Upper lobe of right lung (tissue), 1 donor: ENCODE data around the gene DHX35. TPM values are rescaled to one million over a fixed set of nuclear protein-coding genes. Genes with fewer than 3 reads are reported as not detected.

Source experiments
- ATAC-seq: fragments of 200-7000 bp; cut with Tn5 transposase; one replicate; pipeline ENCODE4 v1.9.1; 2020; ENCODE audit warnings: mild to moderate bottlenecking, moderate library complexity
- DNase-seq: peaks from one replicate; pipeline ENCODE4 v3.0.0-alpha.2; 2020
- H3K27ac ChIP-seq: fragments of 200-600 bp; one replicate; pipeline ENCODE4 v1.8.0; 2022
- H3K27me3 ChIP-seq: fragments of 200-600 bp; one replicate; pipeline ENCODE4 v1.8.0; 2022; ENCODE audit warnings: mild to moderate bottlenecking
- H3K36me3 ChIP-seq: fragments of 200-600 bp; one replicate; pipeline ENCODE4 v1.8.0; 2022
- H3K4me1 ChIP-seq: fragments of 200-600 bp; one replicate; pipeline ENCODE4 v1.8.0; 2022
- H3K4me3 ChIP-seq: fragments of 200-600 bp; one replicate; pipeline ENCODE4 v1.8.0; 2022; ENCODE audit warnings: mild to moderate bottlenecking
- H3K9me3 ChIP-seq: fragments of 200-600 bp; one replicate; pipeline ENCODE4 v1.8.0; 2022
- intact Hi-C: fragments of 100-400 bp; cut with DNase I; formaldehyde crosslinking; loops from one replicate; pipeline ENCODE4 v1.11.0; 2022
- total RNA-seq: library from RNA; stranded (reverse); fragmentation: NEBNext Ultra II Directional; extraction: Animal tissue kit (Norgen Biotek cat#: 25700); gene quantifications from one replicate; pipeline ENCODE4 v1.2.1, GENCODE V29; 2021
- TF ChIP-seq, protein P1 (sequence below): fragments of 200-600 bp; IDR thresholded peaks from one replicate; pipeline ENCODE4 v1.8.0; 2022; ENCODE audit warnings: antibody characterized with exemption
- donor health status: DM: no; HTN: yes; CAD: no; lungs with severe emphysema.

DHX35 gene
- total RNA-seq, 1 donor from 2014 or later: 11.1 TPM

DNA sequence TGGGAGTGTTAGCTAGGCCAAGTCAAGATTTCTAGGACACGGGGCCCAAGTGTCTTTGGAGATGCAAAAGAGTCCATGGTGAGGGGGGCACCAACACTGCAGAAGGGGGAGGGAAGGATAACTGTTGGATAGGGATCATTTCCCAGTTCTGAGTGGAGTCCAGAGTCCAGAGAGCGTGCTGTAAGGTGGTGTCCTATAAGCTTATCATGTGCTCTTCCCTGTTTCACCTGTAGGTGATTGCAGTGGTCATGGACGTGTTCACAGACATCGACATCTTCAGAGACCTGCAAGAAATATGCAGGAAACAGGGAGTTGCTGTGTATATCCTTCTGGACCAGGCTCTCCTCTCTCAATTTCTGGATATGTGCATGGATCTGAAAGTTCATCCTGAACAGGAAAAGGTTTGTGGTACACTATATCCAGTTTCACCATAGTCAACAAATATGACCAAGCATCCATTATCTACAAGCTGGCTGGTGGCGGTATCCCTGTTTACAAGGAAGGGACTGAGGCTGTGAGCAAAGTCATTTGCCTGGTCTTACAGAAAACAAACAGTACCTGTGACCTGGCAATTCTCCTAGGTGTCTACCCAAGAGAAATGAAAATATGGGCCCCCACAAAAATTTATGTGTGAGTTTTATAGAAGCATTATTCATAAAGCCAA lies 20.3 kb upstream of the DHX35 start:
- Histone ChIP-seq H3K4me1 (no peaks in the 10 kb centered on the region), H3K27ac (no peak overlapping the region), H3K9me3 (no peaks in the 10 kb centered on the region), H3K4me3 (no peak overlapping the region), H3K36me3 (no peaks in the 10 kb centered on the region), H3K27me3 (no peaks in the 10 kb centered on the region)
- intact Hi-C loops: no loop called here
- ATAC-seq: no peak
- no peak for DNase-seq
- TF ChIP-seq, protein P1, sequence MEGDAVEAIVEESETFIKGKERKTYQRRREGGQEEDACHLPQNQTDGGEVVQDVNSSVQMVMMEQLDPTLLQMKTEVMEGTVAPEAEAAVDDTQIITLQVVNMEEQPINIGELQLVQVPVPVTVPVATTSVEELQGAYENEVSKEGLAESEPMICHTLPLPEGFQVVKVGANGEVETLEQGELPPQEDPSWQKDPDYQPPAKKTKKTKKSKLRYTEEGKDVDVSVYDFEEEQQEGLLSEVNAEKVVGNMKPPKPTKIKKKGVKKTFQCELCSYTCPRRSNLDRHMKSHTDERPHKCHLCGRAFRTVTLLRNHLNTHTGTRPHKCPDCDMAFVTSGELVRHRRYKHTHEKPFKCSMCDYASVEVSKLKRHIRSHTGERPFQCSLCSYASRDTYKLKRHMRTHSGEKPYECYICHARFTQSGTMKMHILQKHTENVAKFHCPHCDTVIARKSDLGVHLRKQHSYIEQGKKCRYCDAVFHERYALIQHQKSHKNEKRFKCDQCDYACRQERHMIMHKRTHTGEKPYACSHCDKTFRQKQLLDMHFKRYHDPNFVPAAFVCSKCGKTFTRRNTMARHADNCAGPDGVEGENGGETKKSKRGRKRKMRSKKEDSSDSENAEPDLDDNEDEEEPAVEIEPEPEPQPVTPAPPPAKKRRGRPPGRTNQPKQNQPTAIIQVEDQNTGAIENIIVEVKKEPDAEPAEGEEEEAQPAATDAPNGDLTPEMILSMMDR: no peak

DNA sequence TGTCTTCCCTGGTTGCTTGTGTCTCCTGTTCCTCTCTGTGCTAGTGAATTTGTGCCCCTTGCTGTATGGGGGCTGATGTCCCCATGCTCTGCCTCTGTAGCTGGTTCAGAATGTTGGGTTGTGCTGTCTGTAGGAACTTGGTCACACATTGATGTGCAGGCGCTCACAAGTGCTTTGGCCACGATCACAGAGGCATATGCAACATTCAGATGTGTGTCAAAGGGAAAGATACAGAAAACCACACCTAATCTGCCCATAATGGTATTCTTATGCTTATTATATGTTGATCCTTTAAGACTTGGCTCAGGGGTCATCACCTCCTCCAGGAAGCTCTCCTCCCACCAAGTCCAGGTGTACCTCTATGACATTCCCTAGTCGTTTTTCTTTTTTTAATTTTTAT lies 17.1 kb upstream of the DHX35 start:
- no peak overlapping the region for H3K27ac ChIP-seq
- ATAC-seq (no peak), DNase-seq (no peak)
- no peaks in the 10 kb centered on the region for H3K27me3 ChIP-seq
- no peak overlapping the region for H3K4me3 ChIP-seq
- H3K9me3 ChIP-seq: no peaks in the 10 kb centered on the region
- H3K4me1 ChIP-seq: no peaks in the 10 kb centered on the region
- TF ChIP-seq, protein P1: no peak
- intact Hi-C loops: no loop called here
- no peaks in the 10 kb centered on the region for H3K36me3 ChIP-seq

DNA sequence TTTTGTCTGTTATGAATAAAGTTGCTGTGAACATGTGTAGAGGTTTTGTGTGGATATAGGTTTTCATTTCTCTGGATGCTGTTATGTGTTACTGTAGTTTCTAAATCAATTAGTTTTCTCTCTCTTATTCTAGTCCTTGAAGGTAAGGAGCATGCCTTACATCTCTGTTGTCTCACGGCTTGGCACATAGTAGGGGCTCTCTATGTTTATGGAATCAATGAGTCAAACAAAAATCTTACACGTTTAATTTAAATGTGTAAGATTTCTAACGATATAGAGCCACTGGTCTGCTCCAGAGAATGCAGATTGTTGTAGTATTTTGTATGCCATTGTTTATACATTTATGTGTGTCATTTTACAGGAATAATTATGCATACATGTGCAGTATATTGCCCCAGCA lies 15.3 kb upstream of the DHX35 start:
- Histone ChIP-seq H3K4me3 (no peak overlapping the region), H3K4me1 (no peaks in the 10 kb centered on the region), H3K27me3 (no peaks in the 10 kb centered on the region), H3K36me3 (no peaks in the 10 kb centered on the region), H3K9me3 (no peaks in the 10 kb centered on the region), H3K27ac (no peak overlapping the region)
- TF ChIP-seq, protein P1: no peak
- DNase-seq: no peak
- intact Hi-C loops: no loop called here
- no peak for ATAC-seq

DNA sequence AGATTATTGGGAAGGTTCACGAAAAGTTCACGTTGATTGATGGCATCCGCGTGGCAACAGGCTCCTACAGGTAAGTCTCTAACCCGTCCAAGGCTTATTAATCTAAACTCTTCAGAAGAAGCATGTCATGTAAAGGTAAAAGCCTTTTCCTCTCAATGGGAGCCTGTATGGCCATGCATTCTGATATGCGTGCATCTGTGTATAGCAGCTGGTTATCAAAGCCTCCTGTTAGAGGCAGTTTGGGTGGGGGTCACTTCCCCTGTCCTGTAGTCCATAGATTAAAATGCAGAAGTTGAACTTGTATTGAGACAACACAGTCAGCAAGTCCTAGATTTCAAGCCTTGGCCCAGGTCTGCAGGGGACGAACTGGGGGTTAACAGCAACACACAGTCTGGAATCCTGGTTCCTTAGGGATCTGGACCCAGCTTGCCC lies 14.2 kb upstream of the DHX35 start:
- no peaks in the 10 kb centered on the region for H3K36me3 ChIP-seq
- intact Hi-C loops: no loop called here
- TF ChIP-seq, protein P1: no peak
- H3K9me3 ChIP-seq: no peaks in the 10 kb centered on the region
- H3K4me1 ChIP-seq: no peaks in the 10 kb centered on the region
- H3K4me3 ChIP-seq: no peak overlapping the region
- H3K27me3 ChIP-seq: no peaks in the 10 kb centered on the region
- no peak for DNase-seq
- no peak overlapping the region for H3K27ac ChIP-seq
- no peak for ATAC-seq

DNA sequence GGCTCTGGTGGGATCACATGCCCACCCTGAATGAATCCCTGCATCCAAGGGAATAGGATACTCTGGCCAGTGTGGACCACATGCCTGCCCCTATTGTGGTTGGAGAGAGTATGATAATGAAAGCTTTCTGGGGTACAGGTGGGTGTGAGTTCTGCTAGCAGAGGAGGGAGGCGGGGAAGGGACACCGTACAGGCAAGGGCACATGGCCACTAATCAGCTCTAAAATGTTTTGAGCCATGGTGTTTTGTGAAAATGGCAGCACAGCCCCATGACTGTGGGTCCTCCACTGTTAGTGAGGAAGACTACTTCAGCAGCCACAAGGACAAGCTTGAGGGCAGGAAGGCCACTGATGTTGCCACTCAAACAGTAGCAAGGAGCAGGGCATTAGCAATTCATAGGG lies 11.9 kb upstream of the DHX35 start:
- Histone ChIP-seq H3K9me3 (no peaks in the 10 kb centered on the region), H3K36me3 (no peaks in the 10 kb centered on the region), H3K4me1 (no peaks in the 10 kb centered on the region), H3K27ac (no peak overlapping the region), H3K4me3 (no peak overlapping the region), H3K27me3 (no peaks in the 10 kb centered on the region)
- intact Hi-C loops: no loop called here
- no peak for DNase-seq
- ATAC-seq: no peak
- TF ChIP-seq, protein P1: no peak

DNA sequence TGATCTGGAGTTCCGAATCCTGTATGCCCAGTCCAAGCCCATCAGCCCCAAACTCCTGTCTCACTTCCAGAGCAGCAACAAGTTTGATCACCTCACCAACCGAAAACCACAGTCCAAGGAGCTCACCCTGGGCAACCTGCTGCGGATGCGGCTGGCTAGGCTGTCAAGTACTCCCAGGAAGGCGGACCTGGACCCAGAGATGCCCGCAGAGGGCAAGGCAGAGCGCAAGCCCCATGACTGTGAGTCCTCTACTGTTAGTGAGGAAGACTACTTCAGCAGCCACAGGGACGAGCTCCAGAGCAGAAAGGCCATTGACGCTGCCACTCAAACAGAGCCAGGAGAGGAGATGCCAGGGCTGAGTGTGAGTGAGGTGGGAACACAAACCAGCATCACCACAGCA lies 10.5 kb upstream of the DHX35 start:
- DNase-seq: no peak
- Histone ChIP-seq H3K27ac (no peak overlapping the region), H3K9me3 (no peaks in the 10 kb centered on the region), H3K27me3 (no peaks in the 10 kb centered on the region), H3K36me3 (no peaks in the 10 kb centered on the region), H3K4me1 (no peaks in the 10 kb centered on the region), H3K4me3 (no peak overlapping the region)
- TF ChIP-seq, protein P1: no peak
- ATAC-seq: no peak
- intact Hi-C loops: no loop called here
